ENCODE results near the gene ATP11A. TPM values are rescaled to one million over a fixed set of nuclear protein-coding genes. Genes with fewer than 3 reads are reported as not detected.

Gene ATP11A
- total RNA-seq, 1 experiment from 2014 or later, result 8.7 TPM

- Histone ChIP-seq H3F3A (ENCODE audit: low read length, unreplicated experiment) (no peaks in the 10 kb centered on the region), H3K79me2 (ENCODE audit: low read length) (no peaks in the 10 kb centered on the region), H4K20me1 (ENCODE audit: low read length) (no peaks in the 10 kb centered on the region), H3K27me3 (ENCODE audit: low read length) (no peaks in the 10 kb centered on the region), H3K9ac (ENCODE audit: low read length) (0 out of 2 replicates have a peak overlapping the region, but pooled peaks have one; percentile 8), H3K4me1 (ENCODE audit: insufficient read depth, low read length) (peaks cover 5% of the 10 kb centered on the region), H3K9me2 (replicated peaks; ENCODE audit: low read length) (no peaks in the 10 kb centered on the region), H3K4me2 (ENCODE audit: low read length) (peak overlapping the region; percentile 88), H3K36me3 (ENCODE audit: low read depth, low read length) (no peaks in the 10 kb centered on the region), H3K27ac (ENCODE audit: low read length) (peak overlapping the region; percentile 14; the same call in 1 of the 2 replicates), H2AFZ (ENCODE audit: low read length) (peak overlapping the region; percentile 76), H3K9me3 (ENCODE audit: low read length) (no peaks in the 10 kb centered on the region), H3K4me3 (ENCODE audit: low read length) (peak overlapping the region; percentile 66)
- intact Hi-C loops (cut with micrococcal nuclease), result loop anchor here (5.0 kb wide), 1 partner anchor 44 kb away; no protein-coding TSS in a partner anchor
- POLR2A ChIA-PET (ENCODE audit: unreplicated experiment), result interaction anchor here (0.7 kb wide), 1 partner anchor 206 kb away, joined by 3 read pairs; no protein-coding TSS in a partner anchor
- DNase-seq (peak; percentile 80), ATAC-seq (peak; percentile 95)
- BruUV-seq (replicated peaks), result no TSS peak
- CTCF ChIA-PET, result interaction anchor here (0.6 to 2.0 kb wide), 3 partner anchors 11 to 577 kb away, joined by 4 to 6 read pairs (median 4); no protein-coding TSS in a partner anchor
- TF ChIP-seq CTCF (conservative IDR thresholded peaks at IDR 0.05; ENCODE audit: low read depth, low read length) (peak; percentile 80), EZH2 (IDR thresholded peaks at IDR 0.05; ENCODE audit: low read length, unreplicated experiment) (no peak)
Observed at GRCh38 chr13:112931028-112931934, 241.4 kb downstream of the ATP11A start.

GRCh38 chr13:112932971-112933370, 243.1 kb downstream of the ATP11A start:
- Histone ChIP-seq H3K4me2 (ENCODE audit: low read length) (no peak overlapping the region), H4K20me1 (ENCODE audit: low read length) (no peaks in the 10 kb centered on the region), H3F3A (ENCODE audit: low read length, unreplicated experiment) (no peaks in the 10 kb centered on the region), H3K4me1 (ENCODE audit: insufficient read depth, low read length) (peaks cover 5% of the 10 kb centered on the region), H3K4me3 (ENCODE audit: low read length) (no peak overlapping the region), H3K79me2 (ENCODE audit: low read length) (no peaks in the 10 kb centered on the region), H3K9ac (ENCODE audit: low read length) (no peak overlapping the region), H3K36me3 (ENCODE audit: low read depth, low read length) (no peaks in the 10 kb centered on the region), H3K27ac (ENCODE audit: low read length) (no peak overlapping the region), H3K9me2 (replicated peaks; ENCODE audit: low read length) (no peaks in the 10 kb centered on the region), H3K9me3 (ENCODE audit: low read length) (no peaks in the 10 kb centered on the region), H3K27me3 (ENCODE audit: low read length) (no peaks in the 10 kb centered on the region), H2AFZ (ENCODE audit: low read length) (no peak overlapping the region)
- TF ChIP-seq EZH2phosphoT487 (IDR thresholded peaks at IDR 0.05; ENCODE audit: borderline replicate concordance, low read length) (no peak), EZH2 (IDR thresholded peaks at IDR 0.05; ENCODE audit: low read length, unreplicated experiment) (no peak), CTCF (conservative IDR thresholded peaks at IDR 0.05; ENCODE audit: low read depth, low read length) (no peak)
- ATAC-seq, result no peak
- CTCF ChIA-PET, result no interaction called here
- DNase-seq, result no peak
- no TSS peak for BruUV-seq (replicated peaks)
- POLR2A ChIA-PET (ENCODE audit: unreplicated experiment), result no interaction called here
- intact Hi-C loops (cut with micrococcal nuclease), result loop anchor here (5.0 kb wide), 1 partner anchor 46 kb away; no protein-coding TSS in a partner anchor

- no peak overlapping the region for H3K4me3 ChIP-seq (ENCODE audit: low read length)
- no peak overlapping the region for H3K4me2 ChIP-seq (ENCODE audit: low read length)
- H3K9me2 ChIP-seq (replicated peaks; ENCODE audit: low read length), result no peaks in the 10 kb centered on the region
- BruUV-seq (replicated peaks), result no TSS peak
- H3K27ac ChIP-seq (ENCODE audit: low read length), result no peak overlapping the region
- no peak overlapping the region for H3K9ac ChIP-seq (ENCODE audit: low read length)
- CTCF ChIA-PET, result no interaction called here
- H3K36me3 ChIP-seq (ENCODE audit: low read depth, low read length), result no peaks in the 10 kb centered on the region
- no peaks in the 10 kb centered on the region for H4K20me1 ChIP-seq (ENCODE audit: low read length)
- no peak for ATAC-seq
- POLR2A ChIA-PET (ENCODE audit: unreplicated experiment), result no interaction called here
- H3K9me3 ChIP-seq (ENCODE audit: low read length), result no peaks in the 10 kb centered on the region
- H3K27me3 ChIP-seq (ENCODE audit: low read length), result no peaks in the 10 kb centered on the region
- no peak for DNase-seq
- no peak overlapping the region for H2AFZ ChIP-seq (ENCODE audit: low read length)
- peaks cover 5% of the 10 kb centered on the region for H3K4me1 ChIP-seq (ENCODE audit: insufficient read depth, low read length)
- no peaks in the 10 kb centered on the region for H3F3A ChIP-seq (ENCODE audit: low read length, unreplicated experiment)
- TF ChIP-seq EZH2phosphoT487 (IDR thresholded peaks at IDR 0.05; ENCODE audit: borderline replicate concordance, low read length) (no peak), CTCF (conservative IDR thresholded peaks at IDR 0.05; ENCODE audit: low read depth, low read length) (no peak)
- no peaks in the 10 kb centered on the region for H3K79me2 ChIP-seq (ENCODE audit: low read length)
- intact Hi-C loops (cut with micrococcal nuclease), result loop anchor here (5.0 kb wide), 1 partner anchor 46 kb away; no protein-coding TSS in a partner anchor
Observed at GRCh38 chr13:112933649-112934048, 243.8 kb downstream of the ATP11A start.
